Peyer's patch (tissue), 4 donors: ENCODE data around the gene SIX3. TPM values are rescaled to one million over a fixed set of nuclear protein-coding genes. Genes with fewer than 3 reads are reported as not detected.

ENCODE experiments used
- DNase-seq, 3 donors: peaks; one replicate each; pipeline ENCODE4 v3.0.0-alpha.2; 2017 to 2019
- H3K27ac ChIP-seq, 4 donors: fragments of 200-600 bp; sonication (generic); one replicate each; pipeline ENCODE4 v1.5.1; 2016 to 2019
- H3K27me3 ChIP-seq, 2 donors: fragments of 200-600 bp; sonication (generic); one replicate each; pipeline ENCODE4 v1.5.1; 2019
- H3K36me3 ChIP-seq, 3 donors: fragments of 200-600 bp; sonication (generic); one replicate each; pipeline ENCODE4 v1.5.1; 2016 to 2019
- H3K4me1 ChIP-seq, 4 donors: fragments of 200-600 bp; sonication (generic); one replicate each; pipeline ENCODE4 v1.5.1; 2016 to 2019
- H3K4me3 ChIP-seq, 4 donors: fragments of 200-600 bp; sonication (generic); 1 replicate in 3 of 4; 2 replicates in 1 of 4; pipeline ENCODE4 v1.5.1; 2016 to 2019; ENCODE audit warnings: mild to moderate bottlenecking in 1 of 4
- H3K9me3 ChIP-seq, 4 donors: fragments of 200-600 bp; sonication (generic); one replicate each; pipeline ENCODE4 v1.5.1; 2016 to 2019; ENCODE audit warnings: mild to moderate bottlenecking in 1 of 4
- CTCF ChIP-seq, 6 experiments: fragments of 450-650 bp in 4 of 6; fragments of 200-600 bp in 2 of 6; sonication (generic) in 1 of 6; IDR thresholded peaks; one replicate each; pipeline ENCODE4 v1.5.1; 2017 to 2019; ENCODE audit warnings: antibody characterized with exemption in 6 of 6, mild to moderate bottlenecking in 3 of 6, moderate library complexity in 1 of 6
- POLR2A ChIP-seq, 2 donors: fragments of 450-650 bp; IDR thresholded peaks; one replicate each; pipeline ENCODE4 v1.5.1; 2017; ENCODE audit warnings: antibody characterized with exemption in 2 of 2, mild to moderate bottlenecking in 2 of 2, moderate library complexity in 2 of 2
- total RNA-seq, 4 donors: library from RNA; depleted of rRNA; stranded (reverse); fragments of >200 nt; gene quantifications; one replicate each; pipeline ENCODE4 v1.1.0, GENCODE V29; 2016

Gene SIX3
- total RNA-seq, 4 donors from 2014 or later = not detected

GRCh38 chr2:44931198-44931780, 10.2 kb upstream of the SIX3 start:
- H3K36me3 ChIP-seq = no peaks in the 10 kb centered on the region
- no peaks in the 10 kb centered on the region for H3K9me3 ChIP-seq
- no peak overlapping the region for H3K4me3 ChIP-seq
- H3K27ac ChIP-seq = no peak overlapping the region
- H3K27me3 ChIP-seq = peaks cover 0 to 76% of the 10 kb centered on the region in 2 donors
- TF ChIP-seq POLR2A (IDR thresholded peaks at IDR 0.05) (no peak), CTCF (IDR thresholded peaks at IDR 0.05) (no peak)
- peaks cover 0 to 40% (median 2%) of the 10 kb centered on the region in 4 donors for H3K4me1 ChIP-seq
- no peak for DNase-seq

- no peaks in the 10 kb centered on the region for H3K9me3 ChIP-seq
- DNase-seq = no peak
- no peak overlapping the region for H3K27ac ChIP-seq
- TF ChIP-seq POLR2A (IDR thresholded peaks at IDR 0.05) (no peak), CTCF (IDR thresholded peaks at IDR 0.05) (no peak)
- peaks cover 0 to 41% (median 2%) of the 10 kb centered on the region in 4 donors for H3K4me1 ChIP-seq
- peaks cover 0 to 80% of the 10 kb centered on the region in 2 donors for H3K27me3 ChIP-seq
- no peaks in the 10 kb centered on the region for H3K36me3 ChIP-seq
- no peak overlapping the region for H3K4me3 ChIP-seq
These were observed 9.4 kb upstream of the SIX3 start for GRCh38 chr2:44932079-44932478.

GRCh38 chr2:44932564-44933392, 8.7 kb upstream of the SIX3 start:
- Histone ChIP-seq H3K36me3 (no peaks in the 10 kb centered on the region), H3K27ac (no peak overlapping the region), H3K4me3 (no peak overlapping the region), H3K27me3 (peaks cover 0 to 82% of the 10 kb centered on the region in 2 donors), H3K4me1 (peaks cover 0 to 48% (median 3%) of the 10 kb centered on the region in 4 donors), H3K9me3 (no peaks in the 10 kb centered on the region)
- TF ChIP-seq POLR2A (IDR thresholded peaks at IDR 0.05) = no peak
- TF ChIP-seq CTCF (IDR thresholded peaks at IDR 0.05) = no peak
- no peak for DNase-seq

- Histone ChIP-seq H3K36me3 (no peaks in the 10 kb centered on the region), H3K4me1 (peaks cover 0 to 48% (median 6%) of the 10 kb centered on the region in 4 donors), H3K27me3 (peaks cover 0 to 80% of the 10 kb centered on the region in 2 donors), H3K4me3 (no peak overlapping the region), H3K9me3 (no peaks in the 10 kb centered on the region), H3K27ac (no peak overlapping the region)
- no peak for TF ChIP-seq POLR2A (IDR thresholded peaks at IDR 0.05)
- no peak for TF ChIP-seq CTCF (IDR thresholded peaks at IDR 0.05)
- no peak for DNase-seq
These were observed 8.0 kb upstream of the SIX3 start for GRCh38 chr2:44933434-44933951.

GRCh38 chr2:44934038-44934982, 7.2 kb upstream of the SIX3 start:
- Histone ChIP-seq H3K27ac (no peak overlapping the region), H3K36me3 (no peaks in the 10 kb centered on the region), H3K27me3 (peaks cover 0 to 79% of the 10 kb centered on the region in 2 donors), H3K9me3 (no peaks in the 10 kb centered on the region), H3K4me3 (no peak overlapping the region), H3K4me1 (peaks cover 0 to 47% (median 6%) of the 10 kb centered on the region in 4 donors)
- no peak for DNase-seq
- no peak for TF ChIP-seq CTCF (IDR thresholded peaks at IDR 0.05)
